Myocyte (in vitro differentiated cells): ENCODE measurements around the gene SCGB1C2. TPM values are rescaled to one million over a fixed set of nuclear protein-coding genes. Genes with fewer than 3 reads are reported as not detected.
A peak's percentile ranks its signal among the peaks of the same experiment; 100 is the strongest.
"Not testable (repeated sequence)": the region's sequence is repeated elsewhere in the genome, so short reads cannot be mapped to it uniquely, and the experiment has no call there.

ENCODE experiments used
- DNase-seq: peaks from one replicate; pipeline ENCODE4 v3.0.0-alpha.2; 2012; ENCODE audit warnings: low read depth
- polyA plus RNA-seq: library from polyadenylated mRNA; unstranded; fragments of >200 nt; gene quantifications from one replicate; pipeline ENCODE4 v1.2.1, GENCODE V29; 2012; ENCODE audit warnings: missing spikeins
- total RNA-seq: library from RNA; depleted of rRNA; stranded (reverse); fragments of >200 nt; gene quantifications from 2 replicates; pipeline ENCODE4 v1.2.3, GENCODE V29; 2014

The SCGB1C2 gene
- total RNA-seq = 1.1 TPM in 1 of 2 replicates, not detected in the other
- polyA plus RNA-seq = not detected

- not testable (repeated sequence) for DNase-seq
Measured at GRCh38 chr17:137166-137807, at the start of gene SCGB1C2. Gene SCGB1C2, plus strand, starts transcription at chr17:137569. Its CDS starts 22 bp downstream, at chr17:137591.

GRCh38 chr17:113111-113510 lies 24.3 kb upstream of the SCGB1C2 start:
- DNase-seq = not testable (repeated sequence)

GRCh38 chr17:118339-118917 lies 18.9 kb upstream of the SCGB1C2 start:
- not testable (repeated sequence) for DNase-seq

- not testable (repeated sequence) for DNase-seq
Measured at GRCh38 chr17:133932-134331, 3.4 kb upstream of the SCGB1C2 start.

GRCh38 chr17:134332-134785 lies 3.0 kb upstream of the SCGB1C2 start:
- not testable (repeated sequence) for DNase-seq

GRCh38 chr17:135022-135421 lies 2.3 kb upstream of the SCGB1C2 start:
- not testable (repeated sequence) for DNase-seq

GRCh38 chr17:135895-136294 lies 1.5 kb upstream of the SCGB1C2 start:
- not testable (repeated sequence) for DNase-seq

GRCh38 chr17:136531-136930 lies 838 bp upstream of the SCGB1C2 start:
- DNase-seq = not testable (repeated sequence)

- DNase-seq = not testable (repeated sequence)
Measured at GRCh38 chr17:139401-140205, 2.2 kb downstream of the SCGB1C2 start.

GRCh38 chr17:142102-142661 lies 4.8 kb downstream of the SCGB1C2 start:
- no peak for DNase-seq

GRCh38 chr17:142876-143784 lies 5.8 kb downstream of the SCGB1C2 start:
- no peak for DNase-seq

- peak; percentile 58 for DNase-seq
Measured at GRCh38 chr17:143785-144281, 6.5 kb downstream of the SCGB1C2 start.

- no peak for DNase-seq
Measured at GRCh38 chr17:144936-145670, 7.7 kb downstream of the SCGB1C2 start.

GRCh38 chr17:145671-146541 lies 8.5 kb downstream of the SCGB1C2 start:
- DNase-seq = no peak

- DNase-seq = no peak
Measured at GRCh38 chr17:146546-146945, 9.2 kb downstream of the SCGB1C2 start.

GRCh38 chr17:146983-147761 lies 9.8 kb downstream of the SCGB1C2 start:
- no peak for DNase-seq

- no peak for DNase-seq
Measured at GRCh38 chr17:147796-148740, 10.7 kb downstream of the SCGB1C2 start.
